ENCODE data around the gene NFIB. TPM values are rescaled to one million over a fixed set of nuclear protein-coding genes. Genes with fewer than 3 reads are reported as not detected.

NFIB gene
- total RNA-seq, 2 donors from 2014 or later = 47.0 to 65.9 TPM

GRCh38 chr9:14209399-14210345, 104.3 kb downstream of the NFIB start:
- peak in 1 of 4 donors; percentile 42 for DNase-seq

GRCh38 chr9:14207352-14207995, 106.5 kb downstream of the NFIB start:
- peak; percentile 9 for ATAC-seq
- peaks cover 97% of the 10 kb centered on the region for H3K4me1 ChIP-seq

More at GRCh38 chr9:14209399-14210345, 104.3 kb downstream of the NFIB start:
- no peaks in the 10 kb centered on the region for H3K27me3 ChIP-seq
- peaks cover 97% of the 10 kb centered on the region for H3K4me1 ChIP-seq
- no peak overlapping the region for H3K4me3 ChIP-seq
- intact Hi-C loops (cut with DNase I) = no loop called here
- no peak for TF ChIP-seq POLR2A (IDR thresholded peaks at IDR 0.05)
- TF ChIP-seq, protein P1, sequence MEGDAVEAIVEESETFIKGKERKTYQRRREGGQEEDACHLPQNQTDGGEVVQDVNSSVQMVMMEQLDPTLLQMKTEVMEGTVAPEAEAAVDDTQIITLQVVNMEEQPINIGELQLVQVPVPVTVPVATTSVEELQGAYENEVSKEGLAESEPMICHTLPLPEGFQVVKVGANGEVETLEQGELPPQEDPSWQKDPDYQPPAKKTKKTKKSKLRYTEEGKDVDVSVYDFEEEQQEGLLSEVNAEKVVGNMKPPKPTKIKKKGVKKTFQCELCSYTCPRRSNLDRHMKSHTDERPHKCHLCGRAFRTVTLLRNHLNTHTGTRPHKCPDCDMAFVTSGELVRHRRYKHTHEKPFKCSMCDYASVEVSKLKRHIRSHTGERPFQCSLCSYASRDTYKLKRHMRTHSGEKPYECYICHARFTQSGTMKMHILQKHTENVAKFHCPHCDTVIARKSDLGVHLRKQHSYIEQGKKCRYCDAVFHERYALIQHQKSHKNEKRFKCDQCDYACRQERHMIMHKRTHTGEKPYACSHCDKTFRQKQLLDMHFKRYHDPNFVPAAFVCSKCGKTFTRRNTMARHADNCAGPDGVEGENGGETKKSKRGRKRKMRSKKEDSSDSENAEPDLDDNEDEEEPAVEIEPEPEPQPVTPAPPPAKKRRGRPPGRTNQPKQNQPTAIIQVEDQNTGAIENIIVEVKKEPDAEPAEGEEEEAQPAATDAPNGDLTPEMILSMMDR (IDR thresholded peaks at IDR 0.05) = no peak
- no peaks in the 10 kb centered on the region for H3K9me3 ChIP-seq
- no peak for ATAC-seq
- 72 to 76% methylated on average over 8 of the region's 8 CpGs for WGBS, 2 donors
- H3K27ac ChIP-seq = peak overlapping the region in 3 of 4 donors; percentile 1 to 83 (median 66)
- H3K36me3 ChIP-seq (replicated peaks in 1 of 2; ENCODE audit: insufficient read depth in 1 of 2, low read depth in 2 of 2) = no peaks in the 10 kb centered on the region

GRCh38 chr9:14205463-14205862, 108.5 kb downstream of the NFIB start:
- intact Hi-C loops (cut with DNase I) = no loop called here
- WGBS, 2 donors = 39% methylated on average over 1 of the region's 1 CpG
- H3K27ac ChIP-seq = peak overlapping the region; percentile 51 to 82 (median 74)
- peak; percentile 70 for ATAC-seq
- no peaks in the 10 kb centered on the region for H3K27me3 ChIP-seq
- no peak for TF ChIP-seq POLR2A (IDR thresholded peaks at IDR 0.05)
- TF ChIP-seq, protein P1 (IDR thresholded peaks at IDR 0.05) = no peak
- no peak for DNase-seq
- H3K4me1 ChIP-seq = peaks cover 80% of the 10 kb centered on the region
- H3K36me3 ChIP-seq (replicated peaks in 1 of 2; ENCODE audit: insufficient read depth in 1 of 2, low read depth in 2 of 2) = no peaks in the 10 kb centered on the region
- H3K4me3 ChIP-seq = no peak overlapping the region
- H3K9me3 ChIP-seq = no peaks in the 10 kb centered on the region

More at GRCh38 chr9:14207352-14207995, 106.5 kb downstream of the NFIB start:
- TF ChIP-seq, protein P1 (IDR thresholded peaks at IDR 0.05) = no peak
- TF ChIP-seq POLR2A (IDR thresholded peaks at IDR 0.05) = no peak
- DNase-seq = peak in 2 of 4 donors; percentile 25 to 61
- Histone ChIP-seq H3K9me3 (no peaks in the 10 kb centered on the region), H3K4me3 (no peak overlapping the region), H3K27me3 (no peaks in the 10 kb centered on the region), H3K27ac (peak overlapping the region; percentile 9 to 82 (median 74)), H3K36me3 (replicated peaks in 1 of 2; ENCODE audit: insufficient read depth in 1 of 2, low read depth in 2 of 2) (no peaks in the 10 kb centered on the region)
- intact Hi-C loops (cut with DNase I) = no loop called here
- 21 to 36% methylated on average over 6 of the region's 6 CpGs for WGBS, 2 donors

DNA sequence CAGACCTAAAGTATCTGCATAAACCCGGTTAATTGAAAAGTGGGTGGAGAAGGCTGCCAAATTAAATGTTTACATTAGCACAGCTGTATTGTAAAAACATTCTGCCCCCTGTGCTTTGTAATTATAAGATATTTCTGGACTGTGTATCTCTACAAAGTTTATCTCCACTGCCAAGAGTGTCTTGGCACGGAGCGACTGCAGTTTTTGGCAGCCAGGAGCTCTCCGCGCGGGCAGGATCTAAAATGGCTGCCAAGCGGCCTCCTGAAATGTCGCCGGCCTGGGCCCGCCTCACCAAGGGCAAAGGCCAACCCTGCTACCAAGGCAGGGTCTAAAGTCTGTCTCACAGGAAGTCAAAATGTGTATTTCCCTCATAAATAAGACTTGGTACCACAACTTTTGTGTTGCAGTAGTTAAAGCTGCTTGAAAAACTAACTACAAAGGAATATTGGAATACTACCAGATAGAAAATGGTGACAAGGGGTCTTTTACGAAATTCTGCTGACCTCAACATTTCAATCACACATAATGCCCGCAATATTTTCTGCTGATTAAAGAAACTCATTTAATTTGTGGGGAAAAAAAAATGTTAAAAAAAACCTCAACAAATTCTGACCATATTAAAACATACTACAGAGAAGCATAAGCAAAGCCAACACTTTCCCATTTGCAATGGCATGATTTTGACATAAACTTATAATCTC, 110.4 kb downstream of the NFIB start:
- Histone ChIP-seq H3K4me3 (no peak overlapping the region), H3K9me3 (no peaks in the 10 kb centered on the region), H3K27ac (peak overlapping the region; percentile 63 to 82 (median 74)), H3K27me3 (no peaks in the 10 kb centered on the region), H3K4me1 (peaks cover 77% of the 10 kb centered on the region), H3K36me3 (replicated peaks in 1 of 2; ENCODE audit: insufficient read depth in 1 of 2, low read depth in 2 of 2) (no peaks in the 10 kb centered on the region)
- WGBS, 2 donors = 7 to 9% methylated on average over 12 of the region's 12 CpGs
- ATAC-seq = peak; percentile 81
- DNase-seq = peak; percentile 80 to 86 (median 84)
- intact Hi-C loops (cut with DNase I) = no loop called here
- TF ChIP-seq, protein P1 (IDR thresholded peaks at IDR 0.05) = no peak
- TF ChIP-seq POLR2A (IDR thresholded peaks at IDR 0.05) = no peak

Measured in body of pancreas (tissue), 4 donors.